GM18867 (cell line): Measurements from ENCODE around the gene UNC93B1.

Experiments used
- ATAC-seq: cut with Tn5 transposase; IDR thresholded peaks from one replicate; pipeline ENCODE4 v1.9.1; 2021; ENCODE audit warnings: mild to moderate bottlenecking, moderate library complexity; ENCODE audit not compliant: unreplicated experiment

The UNC93B1 gene

GRCh38 chr11:68026391-68027105 lies 22.7 kb upstream of the UNC93B1 start:
- ATAC-seq, result no peak

- ATAC-seq, result no peak
Measured at GRCh38 chr11:68025047-68025446, 21.1 kb upstream of the UNC93B1 start.

- ATAC-seq, result no peak
Measured at GRCh38 chr11:68024508-68024907, 20.6 kb upstream of the UNC93B1 start.

- no peak for ATAC-seq
Measured at GRCh38 chr11:68022531-68022930, 18.6 kb upstream of the UNC93B1 start.

GRCh38 chr11:68021167-68021787 lies 17.4 kb upstream of the UNC93B1 start:
- ATAC-seq, result no peak

GRCh38 chr11:68020575-68020974 lies 16.7 kb upstream of the UNC93B1 start:
- ATAC-seq, result no peak

GRCh38 chr11:68019486-68019885 lies 15.6 kb upstream of the UNC93B1 start:
- no peak for ATAC-seq

- ATAC-seq, result no peak
Measured at GRCh38 chr11:68018730-68019190, 14.9 kb upstream of the UNC93B1 start.

- no peak for ATAC-seq
Measured at GRCh38 chr11:68017980-68018729, 14.3 kb upstream of the UNC93B1 start.

GRCh38 chr11:68016904-68017817 lies 13.3 kb upstream of the UNC93B1 start:
- ATAC-seq, result no peak

GRCh38 chr11:68016161-68016903 lies 12.4 kb upstream of the UNC93B1 start:
- ATAC-seq, result no peak

GRCh38 chr11:68015467-68015866 lies 11.6 kb upstream of the UNC93B1 start:
- ATAC-seq, result no peak

GRCh38 chr11:68014947-68015447 lies 11.1 kb upstream of the UNC93B1 start:
- ATAC-seq, result no peak

- no peak for ATAC-seq
Measured at GRCh38 chr11:68014157-68014946, 10.5 kb upstream of the UNC93B1 start.

GRCh38 chr11:68013611-68014156 lies 9.8 kb upstream of the UNC93B1 start:
- ATAC-seq, result no peak

- no peak for ATAC-seq
Measured at GRCh38 chr11:68012843-68013610, 9.1 kb upstream of the UNC93B1 start.

- ATAC-seq, result no peak
Measured at GRCh38 chr11:68012044-68012842, 8.3 kb upstream of the UNC93B1 start.
